Fibroblast of skin of back (primary cell): ENCODE results near the gene RECK.

Experiments
- DNase-seq: peaks from one replicate; pipeline ENCODE4 v3.0.0-alpha.2; 2013

Gene RECK

GRCh38 chr9:36162211-36162738 lies 125.6 kb downstream of the RECK start:
- DNase-seq: no peak

GRCh38 chr9:36163049-36163785 lies 126.5 kb downstream of the RECK start:
- peak; percentile 94 for DNase-seq

- DNase-seq: peak; percentile 70
These were observed 127.1 kb downstream of the RECK start for GRCh38 chr9:36163786-36164170.

GRCh38 chr9:36164372-36164771 lies 127.7 kb downstream of the RECK start:
- no peak for DNase-seq

- DNase-seq: no peak
These were observed 128.3 kb downstream of the RECK start for GRCh38 chr9:36164989-36165388.

GRCh38 chr9:36165826-36166167 lies 129.1 kb downstream of the RECK start:
- peak; percentile 77 for DNase-seq

- peak; percentile 84 for DNase-seq
These were observed 129.6 kb downstream of the RECK start for GRCh38 chr9:36166168-36166927.

- DNase-seq: no peak
These were observed 132.5 kb downstream of the RECK start, which contains the start of gene CCIN for GRCh38 chr9:36169166-36169565. Gene CCIN (plus strand): TSS chr9:36169388. CDS start chr9:36169503, 115 bp downstream.

- no peak for DNase-seq
These were observed 133.0 kb downstream of the RECK start for GRCh38 chr9:36169708-36170107.

GRCh38 chr9:36170531-36170930 lies 133.8 kb downstream of the RECK start:
- DNase-seq: no peak

- no peak for DNase-seq
These were observed 137.1 kb downstream of the RECK start for GRCh38 chr9:36173861-36174260.
